CD4-positive, alpha-beta T cell treated with Interleukin-4 for 4 hours (primary cell): ENCODE results near the gene ERF.
A peak's percentile ranks its signal among the peaks of the same experiment; 100 is the strongest.

Source experiments
- DNase-seq: peaks from one replicate; pipeline ENCODE4 v3.0.0-alpha.2; 2020

The ERF gene

GRCh38 chr19:42286349-42287016, 31.6 kb upstream of the ERF start:
- DNase-seq, result no peak

- no peak for DNase-seq
Measured at GRCh38 chr19:42285988-42286348, 31.0 kb upstream of the ERF start.

- no peak for DNase-seq
Measured at GRCh38 chr19:42285541-42285941, 30.6 kb upstream of the ERF start.

- no peak for DNase-seq
Measured at GRCh38 chr19:42284591-42285341, 29.8 kb upstream of the ERF start.

GRCh38 chr19:42284066-42284501, 29.2 kb upstream of the ERF start:
- DNase-seq, result peak; percentile 88

- DNase-seq, result peak; percentile 97
Measured at GRCh38 chr19:42283188-42284065, 28.5 kb upstream of the ERF start.

GRCh38 chr19:42282819-42283187, 27.9 kb upstream of the ERF start:
- no peak for DNase-seq

- DNase-seq, result no peak
Measured at GRCh38 chr19:42281827-42282762, 27.2 kb upstream of the ERF start.

GRCh38 chr19:42281146-42281826, 26.4 kb upstream of the ERF start:
- no peak for DNase-seq

GRCh38 chr19:42280815-42281145, 25.9 kb upstream of the ERF start:
- DNase-seq, result no peak

GRCh38 chr19:42279902-42280814, 25.2 kb upstream of the ERF start:
- DNase-seq, result peak; percentile 93

GRCh38 chr19:42279155-42279901, 24.4 kb upstream of the ERF start:
- DNase-seq, result no peak

- DNase-seq, result no peak
Measured at GRCh38 chr19:42278452-42279154, 23.7 kb upstream of the ERF start.

- no peak for DNase-seq
Measured at GRCh38 chr19:42277821-42278451, 23.0 kb upstream of the ERF start.

- DNase-seq, result no peak
Measured at GRCh38 chr19:42276821-42277220, 21.9 kb upstream of the ERF start.

- DNase-seq, result no peak
Measured at GRCh38 chr19:42276284-42276683, 21.4 kb upstream of the ERF start.

- no peak for DNase-seq
Measured at GRCh38 chr19:42275517-42275916, 20.6 kb upstream of the ERF start.

- no peak for DNase-seq
Measured at GRCh38 chr19:42275103-42275502, 20.2 kb upstream of the ERF start.

- DNase-seq, result no peak
Measured at GRCh38 chr19:42274065-42274682, 19.2 kb upstream of the ERF start.
